HuH-7 (cell line): Measurements from ENCODE around the gene MAGI1.
A peak's percentile ranks its signal among the peaks of the same experiment; 100 is the strongest.

ENCODE experiments used
- DNase-seq: peaks from one replicate; pipeline ENCODE4 v3.0.0; 2011; ENCODE audit warnings: low spot score

MAGI1 gene

GRCh38 chr3:65944252-65944651 is 94.5 kb downstream of the MAGI1 start:
- DNase-seq: no peak

- DNase-seq: no peak
Measured at GRCh38 chr3:65939801-65940246, 98.9 kb downstream of the MAGI1 start.

GRCh38 chr3:65939184-65939583 is 99.5 kb downstream of the MAGI1 start:
- DNase-seq: no peak

GRCh38 chr3:65938676-65939075 is 100.0 kb downstream of the MAGI1 start:
- no peak for DNase-seq

GRCh38 chr3:65938147-65938546 is 100.6 kb downstream of the MAGI1 start:
- no peak for DNase-seq

GRCh38 chr3:65936908-65937638 is 101.6 kb downstream of the MAGI1 start:
- no peak for DNase-seq

GRCh38 chr3:65935724-65936123 is 103.0 kb downstream of the MAGI1 start:
- no peak for DNase-seq

GRCh38 chr3:65930648-65931047 is 108.1 kb downstream of the MAGI1 start:
- DNase-seq: no peak

GRCh38 chr3:65928110-65928509 is 110.6 kb downstream of the MAGI1 start:
- peak; percentile 6 for DNase-seq

GRCh38 chr3:65927576-65927975 is 111.1 kb downstream of the MAGI1 start:
- no peak for DNase-seq

GRCh38 chr3:65925254-65925954 is 113.3 kb downstream of the MAGI1 start:
- no peak for DNase-seq

GRCh38 chr3:65924762-65925161 is 114.0 kb downstream of the MAGI1 start:
- DNase-seq: no peak

- DNase-seq: no peak
Measured at GRCh38 chr3:65922441-65922840, 116.3 kb downstream of the MAGI1 start.

- DNase-seq: no peak
Measured at GRCh38 chr3:65919826-65920225, 118.9 kb downstream of the MAGI1 start.

GRCh38 chr3:65915477-65915876 is 123.2 kb downstream of the MAGI1 start:
- no peak for DNase-seq

GRCh38 chr3:65914740-65915367 is 123.9 kb downstream of the MAGI1 start:
- DNase-seq: no peak

- no peak for DNase-seq
Measured at GRCh38 chr3:65914032-65914739, 124.5 kb downstream of the MAGI1 start.

- no peak for DNase-seq
Measured at GRCh38 chr3:65912647-65913046, 126.1 kb downstream of the MAGI1 start.

GRCh38 chr3:65908588-65908987 is 130.1 kb downstream of the MAGI1 start:
- DNase-seq: no peak

GRCh38 chr3:65907232-65908130 is 131.2 kb downstream of the MAGI1 start:
- no peak for DNase-seq

- DNase-seq: no peak
Measured at GRCh38 chr3:65905771-65906170, 132.9 kb downstream of the MAGI1 start.
